Activated naive CD4-positive, alpha-beta T cell (primary cell): ENCODE results near the gene DGCR2.
"Not testable (repeated sequence)": the region's sequence is repeated elsewhere in the genome, so short reads cannot be mapped to it uniquely, and the experiment has no call there.

Source experiments
- DNase-seq, 4 experiments: peaks; one replicate each; lab custom pipeline; 2025; lab: John Stamatoyannopoulos, UW

DGCR2 gene

GRCh38 chr22:19122143-19122751 lies at the start of gene DGCR2:
DGCR2 (minus strand) TSS chr22:19122412; CDS start chr22:19122206, 206 bp downstream.
- peak; percentile 79 to 96 (median 96) for DNase-seq

- DNase-seq, result no peak
Measured at GRCh38 chr22:19169947-19170318, 47.7 kb upstream of the DGCR2 start.

GRCh38 chr22:19169002-19169946 lies 47.1 kb upstream of the DGCR2 start:
- DNase-seq, result no peak

- DNase-seq, result no peak
Measured at GRCh38 chr22:19168088-19168890, 46.1 kb upstream of the DGCR2 start.

GRCh38 chr22:19167106-19167869 lies 45.1 kb upstream of the DGCR2 start:
- no peak for DNase-seq

- no peak for DNase-seq
Measured at GRCh38 chr22:19166421-19166820, 44.2 kb upstream of the DGCR2 start.

- no peak for DNase-seq
Measured at GRCh38 chr22:19164425-19164824, 42.2 kb upstream of the DGCR2 start.

- DNase-seq, result not testable (repeated sequence)
Measured at GRCh38 chr22:19158649-19159048, 36.4 kb upstream of the DGCR2 start.

- not testable (repeated sequence) for DNase-seq
Measured at GRCh38 chr22:19156109-19156508, 33.9 kb upstream of the DGCR2 start.

- DNase-seq, result no peak
Measured at GRCh38 chr22:19152942-19153883, 31.0 kb upstream of the DGCR2 start.

- DNase-seq, result no peak
Measured at GRCh38 chr22:19151329-19152191, 29.3 kb upstream of the DGCR2 start.

- DNase-seq, result no peak
Measured at GRCh38 chr22:19150482-19151328, 28.5 kb upstream of the DGCR2 start.

- no peak for DNase-seq
Measured at GRCh38 chr22:19149991-19150390, 27.8 kb upstream of the DGCR2 start, which contains the start of gene GSC2. GSC2 (minus strand) TSS chr22:19150292; CDS start chr22:19150283, 9 bp downstream.

GRCh38 chr22:19149047-19149883 lies 27.1 kb upstream of the DGCR2 start:
- DNase-seq, result peak in 1 of 4 experiments; percentile 24

GRCh38 chr22:19148417-19149046 lies 26.3 kb upstream of the DGCR2 start:
- DNase-seq, result no peak

GRCh38 chr22:19147195-19147780 lies 25.1 kb upstream of the DGCR2 start:
- no peak for DNase-seq
